Heart left ventricle (tissue), 16 donors: ENCODE results near the gene CDCP2. TPM values are rescaled to one million over a fixed set of nuclear protein-coding genes. Genes with fewer than 3 reads are reported as not detected.
"Not testable (repeated sequence)": the region's sequence is repeated elsewhere in the genome, so short reads cannot be mapped to it uniquely, and the experiment has no call there.

Source experiments
- ATAC-seq, 4 donors: fragments of 200-7000 bp; cut with Tn5 transposase; one replicate each; pipeline ENCODE4 v1.9.1; 2020 to 2022; ENCODE audit warnings: moderate library complexity in 4 of 4, mild to moderate bottlenecking in 3 of 4, moderate number of reproducible peaks in 1 of 4
- DNase-seq, 5 donors: peaks; one replicate each; pipeline ENCODE4 v3.0.0-alpha.2; 2020
- H3K27ac ChIP-seq, 12 donors: fragments of 200-600 bp; sonication (generic) in 4 of 12; one replicate each; pipeline versions ENCODE4 v1.5.0 to v1.8.0; 2016 to 2022; ENCODE audit warnings: mild to moderate bottlenecking in 2 of 12
- H3K27me3 ChIP-seq, 9 donors: fragments of 200-600 bp; sonication (generic) in 2 of 9; one replicate each; pipeline versions ENCODE4 v1.5.1 to v1.8.0; 2016 to 2022; ENCODE audit warnings: mild to moderate bottlenecking in 3 of 9
- H3K36me3 ChIP-seq, 9 donors: fragments of 200-600 bp; sonication (generic) in 2 of 9; one replicate each; pipeline versions ENCODE4 v1.5.0 to v1.8.0; 2018 to 2022; ENCODE audit warnings: mild to moderate bottlenecking in 2 of 9
- H3K4me1 ChIP-seq, 12 donors: fragments of 200-600 bp; sonication (generic) in 4 of 12; one replicate each; pipeline versions ENCODE4 v1.5.0 to v1.8.0; 2016 to 2022; ENCODE audit warnings: mild to moderate bottlenecking in 3 of 12
- H3K4me3 ChIP-seq, 12 donors: fragments of 200-600 bp; sonication (generic) in 4 of 12; one replicate each; pipeline versions ENCODE4 v1.5.0 to v1.8.0; 2017 to 2022; ENCODE audit warnings: mild to moderate bottlenecking in 9 of 12, moderate library complexity in 4 of 12
- H3K9me3 ChIP-seq, 12 donors: fragments of 200-600 bp; sonication (generic) in 4 of 12; one replicate each; pipeline versions ENCODE4 v1.5.0 to v1.8.0; 2016 to 2022; ENCODE audit warnings: mild to moderate bottlenecking in 1 of 12
- CTCF ChIP-seq, 12 donors: fragments of 200-600 bp; sonication (generic) in 4 of 12; IDR thresholded peaks; one replicate each; pipeline versions ENCODE4 v1.5.0 to v1.8.0; 2018 to 2022; ENCODE audit warnings: antibody characterized with exemption in 12 of 12, mild to moderate bottlenecking in 5 of 12
- POLR2A ChIP-seq, 2 donors: fragments of 450-650 bp; IDR thresholded peaks; one replicate each; pipeline ENCODE4 v1.6.1; 2017; ENCODE audit warnings: antibody characterized with exemption in 2 of 2, mild to moderate bottlenecking in 2 of 2, moderate library complexity in 2 of 2
- WGBS, 4 donors: extraction: QIAGEN DNeasy Blood & Tissue Kit in 2 of 4; methylation state at CpG; one replicate each; pipeline versions ENCODE4 v1.1.5 to v1.1.7; 2013 to 2018; 5-methylcytosine and 5-hydroxymethylcytosine counted together
- intact Hi-C, 10 donors: fragments of 100-400 bp; cut with DNase I; formaldehyde crosslinking; loops; one replicate each; pipeline versions ENCODE4 v1.11.1 to v1.14.2; 2022
- polyA plus RNA-seq, 2 donors: library from polyadenylated mRNA; stranded (reverse); fragments of 200-250 nt; gene quantifications; one replicate each; pipeline ENCODE4 v1.2.3, GENCODE V29; 2013
- total RNA-seq, 9 donors: library from RNA; depleted of rRNA in 2 of 9; stranded (reverse); fragments of >200 nt in 2 of 9; fragmentation: NEBNext Ultra II Directional in 3 of 9; extraction: Animal tissue kit (Norgen Biotek cat#: 25700) in 3 of 9; gene quantifications; one replicate each; pipeline versions ENCODE4 v1.1.0 to v1.2.4, GENCODE V29; 2016 to 2023
- donor health status: ischemic (EF 13 %, LVEDD 7.1; RV severe dilation, severe dysfunction).
- donor health status: healthy with polysubstance abuse.
- donor health status: DM: no; HTN: yes; CAD: no.
- donor health status: DM: no; HTN: no; CAD: no.
- donor health status: ischemic (EF 25% LVEDD 6.9; RV normal size, moderate dysfunction).
- donor health status: ischemic (EF 25% LVEDD 5.7; RV mildly dilated, moderate dysfunction).
- donor health status: healthy.
- donor health status: DM: yes; HTN: yes; CAD: no.
- donor health status: ischemic (EF 35%, LVEDD 5.7; RV mildly dilated, moderate dysfunction).
- donor health status: nonischemic (EF 11% LVEDD 7.7; RV severe dilation, severe dysfunction).
- donor health status: DM: yes; HTN: yes; CAD: no.
- donor health status: PGD.
- donor health status: ischemic (EF 29% LVEDD 5.4; RV normal size, mild dysfunction).
- donor health status: nonischemic (EF 23%, LVEDD 6.1; RV moderate dilation, normal function).

CDCP2 gene
- total and polyA plus RNA-seq, 11 donors, result 0.29 TPM; not detected in 10

- no peak for ATAC-seq
- intact Hi-C loops, result no loop called here
- Histone ChIP-seq H3K4me1 (peaks cover 0 to 13% (median 0%) of the 10 kb centered on the region in 12 donors), H3K4me3 (no peak overlapping the region), H3K36me3 (peaks cover 0 to 21% (median 7%) of the 10 kb centered on the region in 9 donors), H3K27ac (no peak overlapping the region), H3K9me3 (no peaks in the 10 kb centered on the region), H3K27me3 (no peaks in the 10 kb centered on the region)
- TF ChIP-seq POLR2A (IDR thresholded peaks at IDR 0.05) (no peak), CTCF (IDR thresholded peaks at IDR 0.05) (no peak)
- no peak for DNase-seq
- WGBS, 4 donors, result 73 to 85% (median 82%) methylated on average over 7 of the region's 7 CpGs
These were observed 55.9 kb downstream of the CDCP2 start for GRCh38 chr1:54096877-54097240.

GRCh38 chr1:54096227-54096876 lies 56.4 kb downstream of the CDCP2 start:
- intact Hi-C loops, result no loop called here
- no peaks in the 10 kb centered on the region for H3K9me3 ChIP-seq
- H3K4me1 ChIP-seq, result peaks cover 0 to 13% (median 0%) of the 10 kb centered on the region in 12 donors
- TF ChIP-seq CTCF (IDR thresholded peaks at IDR 0.05) (no peak), POLR2A (IDR thresholded peaks at IDR 0.05) (no peak)
- H3K27ac ChIP-seq, result peak overlapping the region in 1 of 12 donors; percentile 50
- H3K4me3 ChIP-seq, result peak overlapping the region in 1 of 12 donors; percentile 22
- DNase-seq (no peak), ATAC-seq (no peak)
- WGBS, 4 donors, result 80 to 84% (median 81%) methylated on average over 25 of the region's 25 CpGs
- H3K36me3 ChIP-seq, result peaks cover 0 to 21% (median 7%) of the 10 kb centered on the region in 9 donors
- H3K27me3 ChIP-seq, result no peaks in the 10 kb centered on the region

- H3K4me3 ChIP-seq, result peak overlapping the region in 1 of 12 donors; percentile 22
- H3K27ac ChIP-seq, result peak overlapping the region in 2 of 12 donors; percentile 10 to 50
- H3K4me1 ChIP-seq, result peaks cover 0 to 13% (median 0%) of the 10 kb centered on the region in 12 donors
- intact Hi-C loops, result no loop called here
- peaks cover 0 to 21% (median 7%) of the 10 kb centered on the region in 9 donors for H3K36me3 ChIP-seq
- no peaks in the 10 kb centered on the region for H3K27me3 ChIP-seq
- no peak for TF ChIP-seq POLR2A (IDR thresholded peaks at IDR 0.05)
- TF ChIP-seq CTCF (IDR thresholded peaks at IDR 0.05), result no peak
- WGBS, 4 donors, result 69 to 78% (median 72%) methylated on average over 8 of the region's 8 CpGs
- ATAC-seq (peak in 1 of 4 donors; percentile 49), DNase-seq (no peak)
- H3K9me3 ChIP-seq, result no peaks in the 10 kb centered on the region
These were observed 57.1 kb downstream of the CDCP2 start for GRCh38 chr1:54095546-54096226.

GRCh38 chr1:54094730-54095105 lies 58.1 kb downstream of the CDCP2 start:
- ATAC-seq, DNase-seq, H3K27me3 ChIP-seq, H3K4me3 ChIP-seq, H3K9me3 ChIP-seq, H3K27ac ChIP-seq, intact Hi-C loops: not testable (repeated sequence)
- Histone ChIP-seq H3K36me3 (peaks cover 0 to 25% (median 12%) of the 10 kb centered on the region in 9 donors), H3K4me1 (peaks cover 0 to 13% (median 0%) of the 10 kb centered on the region in 12 donors)
- 51 to 100% (median 78%) methylated on average over 1 of the region's 1 CpG for WGBS, 4 donors
